Measurements from ENCODE around the gene DNAAF1.

The DNAAF1 gene

DNA sequence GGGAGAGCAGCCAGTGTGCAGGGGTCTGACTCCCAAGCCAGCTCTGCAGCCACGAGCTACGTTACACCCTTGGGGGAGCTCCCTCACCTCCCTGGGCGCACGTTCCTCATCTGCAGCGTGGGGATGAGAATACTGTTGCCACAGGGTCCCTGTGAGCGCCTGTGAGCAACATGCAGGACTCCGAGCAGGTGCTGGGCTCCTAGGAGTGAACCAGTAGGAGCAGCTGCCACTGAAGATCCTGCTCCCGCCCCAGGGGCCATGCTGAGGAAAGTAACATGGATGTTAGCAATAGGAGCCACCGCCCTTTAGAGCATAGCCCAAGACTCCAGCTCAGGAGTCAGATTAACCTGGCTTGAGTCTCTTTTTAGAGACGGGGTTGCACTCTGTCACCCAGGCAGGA, 15.9 kb downstream of the DNAAF1 start:
- no peak for DNase-seq (ENCODE audit: low spot score)

DNA sequence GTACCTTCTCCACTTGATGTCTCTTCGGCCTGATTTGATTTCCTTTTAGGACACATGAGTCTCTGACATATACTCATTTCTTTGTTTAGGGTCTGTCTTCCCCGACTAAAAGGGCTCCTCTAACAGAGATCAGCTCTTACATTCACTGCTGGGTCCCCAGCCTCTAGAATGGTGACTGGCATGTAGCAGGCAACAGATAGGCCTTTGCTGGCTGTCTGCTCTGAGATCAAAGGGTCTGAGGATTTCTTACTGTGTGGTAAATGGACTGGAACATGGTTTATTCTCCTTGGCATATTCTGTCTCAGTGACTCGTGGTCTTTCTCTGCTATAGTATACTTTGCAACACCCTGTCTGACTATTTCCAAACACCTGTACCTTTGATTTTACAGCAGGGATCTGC, 16.7 kb downstream of the DNAAF1 start:
- no peak for DNase-seq (ENCODE audit: low spot score)

DNA sequence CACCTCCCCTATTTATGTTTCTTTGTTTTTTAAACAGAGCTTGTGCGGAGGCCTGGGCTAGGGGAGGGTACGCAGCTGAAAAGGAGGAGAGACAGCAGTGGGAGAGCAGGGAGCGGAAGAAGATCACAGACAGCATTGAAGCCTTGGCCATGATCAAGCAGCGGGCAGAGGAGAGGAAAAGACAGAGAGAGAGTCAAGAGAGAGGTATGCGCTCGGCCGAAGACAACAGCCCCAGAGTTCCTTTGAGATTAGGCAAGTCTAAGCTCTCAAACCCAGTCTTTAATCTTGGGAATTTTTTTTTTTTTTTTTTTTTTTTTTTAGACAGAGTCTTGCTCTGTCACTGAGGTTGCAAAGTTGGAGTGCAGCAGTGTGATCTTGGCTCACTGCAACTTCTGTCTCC, 20.6 kb downstream of the DNAAF1 start:
- no peak for DNase-seq (ENCODE audit: low spot score)

DNA sequence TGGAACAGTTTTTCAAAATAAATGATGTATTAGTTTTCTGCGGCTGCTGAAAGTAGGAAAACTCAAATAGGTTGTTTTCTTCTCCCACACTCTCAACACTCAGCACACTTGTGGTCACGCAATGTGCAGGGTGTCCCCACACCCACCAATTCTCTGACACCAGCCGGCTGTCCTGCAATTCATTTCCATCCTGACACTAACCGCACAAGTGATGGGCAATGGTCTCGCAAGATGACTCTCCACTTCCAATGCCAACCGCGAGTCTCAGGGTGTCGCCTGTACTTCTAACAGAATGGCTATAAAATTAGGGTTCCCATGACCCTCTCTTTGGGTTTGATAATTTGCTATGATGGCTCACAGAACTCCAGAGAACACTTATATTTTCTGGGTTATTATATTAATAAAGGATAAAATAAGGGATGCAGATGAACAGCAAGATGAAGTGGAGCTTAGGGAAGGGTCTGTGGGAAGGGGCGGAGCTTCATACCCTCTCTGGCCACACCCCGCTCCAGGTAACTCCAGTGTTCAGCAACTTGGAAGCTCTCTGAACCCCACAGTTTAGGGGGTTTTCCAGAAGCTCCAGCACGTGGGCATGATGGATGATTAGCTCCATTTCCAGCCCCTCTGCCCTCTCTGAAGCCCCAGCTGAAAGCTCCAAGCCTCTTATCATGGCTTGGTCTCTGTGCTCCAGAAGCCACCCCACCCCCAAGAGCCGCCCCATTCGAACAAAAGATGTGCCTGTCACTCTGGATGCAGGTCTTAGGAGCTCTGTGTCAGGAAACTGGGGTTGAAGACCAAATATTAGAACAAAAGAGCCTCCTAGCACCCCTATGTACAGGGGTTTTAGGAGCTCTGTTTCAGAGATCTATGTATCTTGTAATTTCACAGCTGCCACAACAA, 21.9 kb downstream of the DNAAF1 start:
- DNase-seq (ENCODE audit: low spot score): no peak

DNA sequence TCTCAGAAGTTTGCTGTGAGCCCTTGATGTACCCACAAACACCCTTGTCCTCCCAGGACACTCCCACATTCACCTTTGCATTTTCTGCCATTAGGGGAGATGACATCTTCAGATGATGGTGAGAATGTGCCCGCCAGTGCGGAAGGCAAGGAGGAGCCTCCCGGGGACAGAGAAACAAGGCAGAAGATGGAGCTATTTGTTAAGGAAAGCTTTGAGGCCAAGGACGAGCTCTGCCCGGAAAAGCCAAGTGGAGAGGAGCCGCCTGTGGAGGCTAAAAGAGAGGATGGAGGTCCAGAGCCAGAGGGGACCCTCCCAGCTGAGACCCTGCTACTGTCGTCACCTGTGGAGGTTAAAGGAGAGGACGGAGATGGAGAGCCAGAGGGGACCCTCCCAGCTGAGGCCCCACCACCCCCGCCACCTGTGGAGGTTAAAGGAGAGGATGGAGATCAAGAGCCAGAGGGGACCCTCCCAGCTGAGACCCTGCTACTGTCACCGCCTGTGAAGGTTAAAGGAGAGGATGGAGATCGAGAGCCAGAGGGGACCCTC, 24.7 kb downstream of the DNAAF1 start:
- DNase-seq (ENCODE audit: low spot score): no peak

DNA sequence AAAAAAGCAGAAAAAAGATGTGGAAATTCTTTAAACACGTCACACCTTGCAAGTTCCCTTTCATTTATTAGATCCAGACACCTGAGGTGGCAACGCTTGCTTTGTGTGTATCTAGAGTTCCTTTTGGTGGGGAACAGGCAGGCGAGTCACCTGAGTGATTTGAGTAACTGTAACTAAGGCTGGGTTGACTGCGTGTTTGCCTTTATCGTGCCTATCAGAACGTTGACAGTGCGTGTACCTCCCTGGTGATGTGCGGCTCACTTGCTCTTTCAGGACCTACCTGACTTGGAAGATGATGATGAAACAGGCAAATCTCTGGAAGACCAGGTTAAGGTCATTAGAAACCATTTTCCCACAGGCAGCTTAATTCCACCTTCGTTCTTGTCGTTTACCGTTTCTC, 29.3 kb downstream of the DNAAF1 start:
- no peak for DNase-seq (ENCODE audit: low spot score)

DNA sequence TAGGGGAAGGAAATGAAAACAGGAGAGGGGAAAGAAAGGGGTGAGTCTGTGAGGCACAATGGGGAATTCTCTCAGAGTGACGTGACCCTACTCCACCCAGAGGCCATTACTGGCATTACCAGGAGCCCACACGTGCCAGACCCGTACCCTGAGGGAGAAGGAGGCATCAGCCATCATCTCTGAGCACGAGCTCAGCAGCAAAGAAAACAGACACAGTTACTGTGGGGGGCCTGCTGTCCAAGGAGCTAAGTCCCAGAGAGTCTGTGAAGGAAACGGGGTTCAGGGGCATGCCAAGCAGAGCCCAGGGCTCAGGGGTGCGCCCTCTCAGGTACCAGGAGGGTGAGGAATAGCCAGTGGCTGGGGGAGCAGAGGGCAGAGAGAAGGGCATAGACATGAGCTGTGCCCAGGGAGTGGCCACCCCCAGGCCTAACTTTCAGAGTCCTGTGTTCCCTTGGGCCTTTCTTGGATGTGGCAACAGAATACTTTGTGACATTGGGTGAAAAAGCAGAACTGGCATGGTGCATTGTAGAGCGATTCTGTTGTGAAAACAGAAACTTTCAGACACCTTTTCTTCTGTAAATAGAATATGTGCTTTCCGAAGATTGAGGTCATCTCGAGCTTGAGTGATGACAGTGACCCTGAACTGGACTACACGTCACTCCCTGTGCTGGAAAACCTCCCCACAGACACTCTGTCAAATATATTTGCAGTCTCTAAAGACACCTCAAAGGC, 30.4 kb downstream of the DNAAF1 start:
- no peak for DNase-seq (ENCODE audit: low spot score)

DNA sequence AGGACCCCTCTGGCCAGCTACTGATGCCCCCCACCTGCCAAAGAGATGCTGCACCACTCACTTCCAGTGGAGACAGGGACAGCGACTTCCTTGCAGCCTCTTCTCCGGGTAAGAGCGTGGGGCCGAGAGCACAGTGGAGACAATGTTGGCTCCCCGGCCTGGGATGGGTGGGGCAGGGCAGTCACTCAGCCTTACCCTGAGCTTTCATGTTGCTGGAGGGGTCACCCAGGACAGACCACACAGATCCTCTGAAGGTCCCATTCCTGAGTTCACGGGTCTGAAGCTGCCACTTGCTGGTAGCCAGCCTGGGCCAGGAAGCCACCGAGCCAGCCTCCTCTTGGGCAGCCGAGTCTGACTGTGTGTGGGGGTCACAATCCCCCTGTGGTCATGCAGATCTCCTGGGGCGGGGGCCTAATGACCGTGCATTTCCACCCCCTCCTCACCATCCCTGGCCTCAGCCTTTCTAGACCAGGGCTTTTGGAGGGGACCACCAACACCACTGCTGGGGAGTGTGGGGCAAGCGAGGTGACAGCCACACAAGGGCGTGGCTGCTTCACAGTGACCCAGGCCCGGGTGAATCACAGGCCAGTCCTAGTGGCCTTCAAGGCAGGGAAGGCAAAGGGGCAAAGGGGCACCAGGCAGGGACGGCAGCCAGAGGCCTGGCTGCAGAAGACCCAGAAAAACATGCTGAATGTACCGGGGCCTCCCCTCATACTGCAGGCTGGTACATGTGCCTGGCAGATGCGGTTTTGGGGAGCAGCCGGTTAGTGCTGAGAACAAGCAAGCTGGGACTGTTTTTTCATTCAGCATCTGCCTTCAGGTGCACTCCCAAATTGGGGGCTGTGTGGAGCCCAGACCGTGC, 31.3 kb downstream of the DNAAF1 start:
- no peak for DNase-seq (ENCODE audit: low spot score)

DNA sequence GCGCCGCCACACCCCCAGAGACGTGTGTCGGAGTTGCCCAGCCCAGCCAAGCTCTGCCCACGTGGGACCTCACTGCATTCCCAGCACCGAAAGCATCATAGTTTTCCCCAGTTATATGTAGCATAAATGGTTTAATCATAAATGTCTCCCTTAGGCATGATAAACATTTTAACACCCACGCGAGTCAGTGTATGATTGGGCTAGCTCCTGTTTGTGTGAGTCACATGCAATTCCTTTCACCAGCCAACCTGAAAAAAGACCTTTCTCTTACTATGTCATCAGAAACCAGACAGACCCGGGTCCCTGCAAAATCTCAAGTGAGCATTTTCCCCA, 32.6 kb downstream of the DNAAF1 start:
- no peak for DNase-seq (ENCODE audit: low spot score)

DNA sequence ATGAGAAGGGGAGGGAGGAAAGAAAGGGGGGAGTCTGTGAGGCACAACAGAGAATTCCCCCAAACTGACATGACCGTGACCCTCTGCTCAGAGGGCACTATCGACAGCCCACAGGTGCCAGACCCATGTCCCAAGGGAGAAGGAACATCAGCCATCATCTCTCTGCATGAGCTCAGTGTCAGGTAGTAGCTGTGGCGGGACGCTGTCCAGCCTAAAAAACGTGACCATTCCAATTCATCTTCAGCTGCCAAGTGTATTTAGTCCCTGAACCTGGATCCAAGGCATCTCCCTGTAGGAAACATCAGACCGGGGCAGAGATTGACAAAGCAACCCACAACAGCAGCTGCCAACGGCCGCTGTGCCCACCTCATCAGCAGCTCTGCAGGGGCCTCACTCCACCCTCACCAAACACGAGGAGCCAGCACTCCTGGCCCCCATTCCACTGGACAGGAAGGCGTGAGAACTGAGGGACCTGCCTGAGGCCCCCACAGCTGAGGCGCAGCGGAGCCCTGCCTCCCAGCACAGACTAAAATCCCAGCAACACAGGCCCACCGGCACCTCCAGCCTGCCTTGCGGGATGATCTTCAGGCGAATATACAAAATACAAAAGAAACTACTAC, 33.1 kb downstream of the DNAAF1 start:
- DNase-seq (ENCODE audit: low spot score): no peak

DNA sequence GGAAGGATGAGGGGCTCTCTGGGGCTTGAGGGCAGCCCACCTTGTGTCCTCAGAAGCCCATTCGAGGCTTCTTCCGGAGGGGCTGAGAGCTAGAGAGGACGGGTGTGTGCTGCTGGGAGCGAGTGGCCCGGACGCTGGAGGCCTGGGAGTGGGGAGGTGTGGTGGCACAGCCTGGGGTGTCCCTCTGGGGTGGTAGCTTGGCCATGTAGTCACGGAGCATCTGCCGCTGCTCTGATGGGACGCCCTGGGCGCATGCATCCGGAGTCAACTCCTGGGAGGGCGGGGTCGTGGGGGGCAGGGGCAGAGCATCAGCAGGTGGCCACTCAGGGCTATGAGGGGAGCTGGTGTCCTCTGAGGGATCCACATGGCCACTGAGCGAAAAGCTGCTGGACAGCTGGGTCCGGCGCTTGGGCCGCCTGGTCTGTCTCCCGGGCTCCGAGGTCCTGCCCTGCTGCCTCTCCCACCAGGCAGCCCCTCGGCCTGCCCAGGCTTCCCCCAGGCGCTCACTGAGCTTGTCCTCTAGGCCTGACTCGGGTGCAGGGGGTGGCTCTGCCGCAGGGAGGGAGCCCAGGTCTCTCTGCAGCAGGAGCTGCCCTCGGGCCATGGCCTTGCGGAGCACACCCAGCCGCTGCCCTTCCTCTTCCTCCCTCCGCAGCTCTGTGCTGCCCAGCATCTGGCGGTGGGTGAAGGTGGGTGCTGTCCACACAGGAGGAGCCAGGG, 33.9 kb downstream of the DNAAF1 start:
- DNase-seq (ENCODE audit: low spot score): no peak

DNA sequence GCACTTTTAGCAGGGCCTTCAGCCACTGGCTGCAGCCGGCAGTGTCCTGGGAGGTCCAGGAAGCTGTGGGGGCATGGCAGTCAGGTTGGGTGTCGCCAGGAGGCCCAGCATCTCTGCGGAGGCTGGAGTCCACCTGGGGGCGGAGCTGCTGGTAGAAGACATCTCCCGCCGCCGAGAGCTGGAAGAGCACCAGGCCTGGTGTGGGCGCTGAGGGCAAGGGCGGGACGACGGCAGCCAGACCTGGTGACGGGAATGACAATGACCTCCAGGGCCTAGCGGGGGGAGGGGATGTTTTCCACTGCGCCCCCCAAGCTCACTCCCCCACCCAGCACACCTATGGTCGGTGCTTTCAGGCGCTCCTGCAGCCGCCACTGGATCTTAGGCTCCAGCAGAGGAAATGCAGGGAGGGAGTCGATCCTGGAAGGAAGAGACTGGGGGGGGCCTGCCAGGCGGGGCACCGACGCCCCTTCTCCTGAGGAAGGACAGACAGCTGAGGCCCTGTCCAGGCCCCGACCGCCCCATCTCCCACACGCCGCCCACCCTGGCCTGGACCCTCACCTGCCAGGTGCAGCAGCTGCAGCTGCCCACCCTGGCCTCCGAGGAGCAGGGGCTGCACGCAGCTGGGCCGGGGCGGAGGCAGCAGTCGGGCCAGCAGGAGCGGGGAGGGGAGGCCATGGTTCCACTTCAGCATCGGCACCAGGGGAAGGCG, 34.7 kb downstream of the DNAAF1 start:
- no peak for DNase-seq (ENCODE audit: low spot score)

DNA sequence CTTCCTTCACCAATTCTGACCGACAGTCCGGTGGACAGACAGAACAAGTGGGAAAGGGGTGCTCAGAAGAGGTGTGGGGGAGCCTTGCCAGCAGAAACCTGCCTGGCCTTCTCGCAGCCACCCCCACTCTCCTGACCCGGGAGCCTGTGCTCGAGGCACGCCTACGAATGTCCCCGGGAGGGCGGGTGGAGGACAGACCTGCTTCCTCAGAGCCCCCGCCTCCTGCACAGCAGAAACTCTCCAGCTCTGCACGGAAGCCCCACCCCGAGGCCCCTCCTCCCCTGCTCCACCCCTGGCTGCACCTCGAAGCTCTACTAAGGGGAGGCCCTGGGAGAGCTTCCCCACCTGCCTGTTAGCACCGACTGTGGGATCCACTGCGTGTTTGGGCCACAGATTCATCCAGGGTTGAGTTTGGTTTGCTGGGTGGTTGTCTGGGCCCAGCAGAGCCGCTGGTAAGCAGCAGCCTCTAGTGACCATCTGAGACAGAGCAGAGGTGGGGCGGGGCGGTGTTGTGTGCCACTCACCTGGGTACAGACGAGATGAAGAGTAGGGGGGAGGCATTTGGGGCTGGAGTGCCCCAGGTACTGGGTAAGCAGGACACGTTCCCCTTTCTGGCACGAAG, 35.5 kb downstream of the DNAAF1 start:
- no peak for DNase-seq (ENCODE audit: low spot score)

DNA sequence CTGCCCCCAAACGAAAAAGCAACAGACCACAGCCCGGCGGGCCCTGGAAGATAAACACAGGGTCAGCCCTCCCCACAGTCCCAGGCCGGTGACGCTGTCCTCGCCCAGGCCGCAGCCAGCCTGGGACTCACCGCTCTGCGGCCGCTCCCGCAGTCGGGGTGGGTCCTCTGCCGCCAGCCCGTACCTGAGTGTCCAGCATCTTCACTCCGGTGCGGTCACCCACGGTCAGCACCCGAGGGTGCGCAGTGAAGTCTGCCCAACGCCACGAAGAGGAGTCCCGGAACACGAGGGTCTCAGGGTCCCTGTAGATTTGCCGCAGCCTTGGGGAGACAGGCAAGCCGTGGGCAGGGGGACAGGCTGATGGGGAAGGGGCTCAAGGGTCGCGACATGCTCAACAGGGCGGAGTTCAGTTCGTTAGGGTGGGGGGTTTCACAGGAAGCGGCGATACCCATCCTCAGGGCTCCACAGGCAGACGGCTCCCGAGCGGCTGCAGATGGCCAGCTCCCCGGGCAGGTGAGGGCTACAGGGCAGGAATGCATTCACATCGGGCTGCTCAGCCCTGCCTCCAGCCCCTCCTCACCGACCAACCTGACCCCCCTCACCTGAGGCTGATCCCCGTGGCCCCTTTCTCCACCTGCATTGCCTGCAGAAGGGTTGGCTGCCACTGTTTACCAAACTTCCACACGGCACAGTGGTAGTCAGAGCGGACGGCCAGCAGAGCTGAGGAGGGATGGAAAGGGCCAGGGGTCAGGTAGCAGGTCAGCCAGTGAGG, 36.2 kb downstream of the DNAAF1 start:
- DNase-seq (ENCODE audit: low spot score): no peak

DNA sequence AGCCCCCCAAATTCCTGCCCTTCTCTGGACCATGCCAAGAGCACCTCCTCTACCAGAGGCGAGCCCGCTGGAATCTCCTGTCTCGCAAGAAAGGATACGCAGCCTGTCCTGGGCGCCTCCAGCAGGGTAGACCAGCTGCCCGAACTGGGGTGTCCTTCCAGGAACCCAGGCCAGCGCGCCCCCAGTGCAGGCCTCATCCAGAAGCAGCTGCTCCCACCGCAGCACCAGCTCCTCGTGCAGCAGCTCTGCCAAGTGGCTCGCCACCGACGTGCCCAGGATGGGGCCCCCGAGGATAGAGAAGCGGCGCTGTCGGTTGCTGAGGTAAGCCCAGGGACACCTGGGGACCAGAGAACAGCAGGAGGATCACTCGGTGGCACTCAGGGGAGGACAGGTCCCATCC, 37.0 kb downstream of the DNAAF1 start:
- DNase-seq (ENCODE audit: low spot score): no peak

DNA sequence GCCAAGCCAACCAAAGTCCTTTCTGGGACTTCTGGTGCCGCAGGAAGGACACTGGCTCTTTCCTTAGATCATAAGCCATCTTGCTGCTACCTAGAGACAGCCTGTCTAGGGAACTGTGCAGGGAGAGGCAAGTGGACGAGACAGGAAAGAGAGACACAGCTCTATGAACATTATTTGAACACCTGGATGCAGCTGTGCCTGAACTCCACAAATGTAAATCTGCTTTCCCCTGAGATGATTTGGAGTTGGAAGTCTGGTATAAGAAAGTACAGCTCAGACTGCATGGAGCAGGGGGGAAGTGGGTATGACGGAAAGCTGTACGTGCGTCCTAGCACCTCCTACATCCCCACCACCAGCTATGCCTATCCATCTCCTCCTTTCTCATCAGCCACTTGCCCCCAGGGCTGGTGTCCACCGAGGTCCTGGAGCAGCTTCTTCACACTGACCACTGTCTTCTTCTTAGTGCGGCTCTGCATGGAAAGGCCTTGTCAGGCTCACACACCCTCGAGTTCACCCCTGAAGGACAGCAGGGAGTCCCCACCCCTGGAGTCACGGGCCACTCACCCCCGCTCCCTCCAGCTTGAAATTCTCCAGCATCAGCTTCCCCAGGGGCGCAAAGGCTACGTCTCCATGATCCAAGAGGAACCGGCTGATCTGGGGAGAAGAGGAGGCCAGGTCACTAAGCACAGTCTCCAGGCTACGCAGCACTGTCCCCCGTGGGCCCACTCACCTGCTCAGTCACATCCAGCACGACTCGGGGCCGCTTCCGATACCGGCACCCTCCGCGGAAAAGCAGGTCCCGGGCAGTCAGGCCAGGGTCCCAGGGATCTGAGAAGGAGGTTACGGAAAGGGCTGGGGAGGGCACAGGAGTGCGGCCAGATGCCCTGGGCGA, 37.8 kb downstream of the DNAAF1 start:
- no peak for DNase-seq (ENCODE audit: low spot score)

DNA sequence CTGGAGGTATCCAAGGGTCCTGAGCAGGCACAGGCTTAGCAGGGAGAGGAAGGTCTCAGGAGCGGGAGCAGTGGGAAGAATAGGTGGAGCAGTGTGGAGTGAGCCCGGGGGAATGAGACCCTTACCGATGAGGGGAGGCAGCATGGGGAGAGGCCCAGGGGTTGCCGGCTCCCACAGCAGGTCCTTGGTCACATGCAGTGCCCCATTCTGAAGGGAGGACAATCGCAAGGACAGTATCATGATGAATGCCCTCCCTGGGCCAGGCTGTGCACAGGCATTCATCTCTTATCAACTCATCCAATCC, 38.4 kb downstream of the DNAAF1 start:
- DNase-seq (ENCODE audit: low spot score): no peak

DNA sequence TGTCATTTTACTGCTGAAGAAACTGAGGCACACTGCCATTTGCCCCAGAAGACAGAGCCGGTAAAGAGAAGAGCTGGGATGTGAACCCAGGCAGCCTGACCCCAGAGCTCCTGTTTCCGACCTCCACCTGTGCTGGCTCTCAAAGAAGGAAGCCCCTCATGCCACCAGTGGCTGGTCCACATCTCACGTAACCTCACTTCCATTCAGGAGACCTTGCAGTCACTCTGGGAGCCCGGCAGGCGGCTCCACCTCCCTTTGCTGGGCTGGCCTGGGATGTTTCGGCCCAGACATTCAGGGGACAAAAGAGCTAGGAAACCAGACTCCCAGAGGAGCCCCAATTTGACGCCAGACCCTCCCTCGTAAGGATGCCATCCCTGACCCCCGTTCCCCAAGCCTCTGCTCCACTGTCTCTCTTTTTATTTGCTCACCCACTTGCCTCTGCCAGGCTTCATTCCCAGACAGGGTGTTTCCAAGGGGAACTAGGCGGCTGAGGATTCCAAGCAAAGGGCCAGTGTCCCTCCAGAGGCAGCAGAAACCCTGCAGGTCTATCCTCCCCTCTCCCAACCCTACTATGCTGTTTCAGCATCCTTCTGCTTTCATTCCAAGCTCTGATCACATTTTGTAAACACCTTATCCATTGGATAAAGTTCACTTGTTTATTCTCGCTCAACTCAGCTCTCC, 38.9 kb downstream of the DNAAF1 start:
- DNase-seq (ENCODE audit: low spot score): no peak
